Lung (tissue), 12 donors: Measurements from ENCODE around the gene FAM168A. TPM values are rescaled to one million over a fixed set of nuclear protein-coding genes. Genes with fewer than 3 reads are reported as not detected.

ENCODE experiments used
- ATAC-seq: fragments of 200-7000 bp; cut with Tn5 transposase; one replicate; pipeline ENCODE4 v1.9.1; 2020; ENCODE audit warnings: moderate number of reproducible peaks; ENCODE audit not compliant: insufficient read depth, low FRiP score
- DNase-seq, 3 donors: peaks; one replicate each; pipeline ENCODE4 v3.0.0-alpha.2; 2013 to 2017
- H3K27ac ChIP-seq, 2 donors: one replicate each; pipeline ENCODE4 v1.5.1; 2013; ENCODE audit warnings: mild to moderate bottlenecking in 2 of 2, moderate library complexity in 2 of 2, control low read depth in 1 of 2, inconsistent platforms in 1 of 2, low read depth in 1 of 2, low read length in 1 of 2
- H3K27me3 ChIP-seq, 3 donors: one replicate each; pipeline ENCODE4 v1.5.1; 2013; ENCODE audit warnings: low read length in 2 of 3; ENCODE audit not compliant: control insufficient read depth in 3 of 3, insufficient read depth in 3 of 3
- H3K36me3 ChIP-seq, 4 donors: one replicate each; pipeline ENCODE4 v1.5.1; 2013; ENCODE audit warnings: low read length in 4 of 4, mild to moderate bottlenecking in 1 of 4, moderate library complexity in 1 of 4; ENCODE audit not compliant: control insufficient read depth in 4 of 4, insufficient read depth in 4 of 4
- H3K4me1 ChIP-seq, 5 donors: one replicate each; pipeline ENCODE4 v1.5.1; 2013; ENCODE audit warnings: low read length in 5 of 5, mild to moderate bottlenecking in 2 of 5, moderate library complexity in 1 of 5; ENCODE audit not compliant: control insufficient read depth in 5 of 5, insufficient read depth in 5 of 5
- H3K4me3 ChIP-seq: one replicate; pipeline ENCODE4 v1.5.1; 2013; ENCODE audit warnings: mild to moderate bottlenecking, control low read depth, moderate library complexity
- H3K9ac ChIP-seq, 2 donors: one replicate each; pipeline ENCODE4 v1.5.1; 2013; ENCODE audit warnings: low read length in 2 of 2, control low read depth in 1 of 2; ENCODE audit not compliant: insufficient read depth in 1 of 2
- H3K9me3 ChIP-seq, 4 donors: one replicate each; pipeline ENCODE4 v1.5.1; 2013; ENCODE audit warnings: low read length in 3 of 4, mild to moderate bottlenecking in 1 of 4, moderate library complexity in 1 of 4; ENCODE audit not compliant: control insufficient read depth in 4 of 4, insufficient read depth in 3 of 4
- CTCF ChIP-seq: IDR thresholded peaks from 2 replicates; pipeline ENCODE4 v1.5.1; 2012; ENCODE audit warnings: mild to moderate bottlenecking; ENCODE audit errors: control extremely low read depth, extremely low read depth
- WGBS, 2 donors: extraction: QIAGEN DNeasy Blood & Tissue Kit; methylation state at CpG; one replicate each; pipeline ENCODE4 v1.1.7; 2013; 5-methylcytosine and 5-hydroxymethylcytosine counted together
- polyA plus RNA-seq, 2 donors: library from polyadenylated mRNA; stranded (reverse); fragments of 200-250 nt; gene quantifications; one replicate each; pipeline ENCODE4 v1.2.1, GENCODE V29; 2013
- total RNA-seq, 2 donors: library from RNA; depleted of rRNA in 1 of 2; stranded (reverse); fragments of >200 nt in 1 of 2; gene quantifications; one replicate each; pipeline ENCODE4 v1.2.1, GENCODE V29; 2014 to 2021
- donor health status: control.
- donor health status: control.
- donor health status: Bipolar disorder and iron deficiency.
- donor health status: healthy.
- donor health status: DM: yes; HTN: yes; CAD: no.

FAM168A gene
- total and polyA plus RNA-seq, 4 donors, result 6.7 to 25.5 (median 17.1) TPM

DNA sequence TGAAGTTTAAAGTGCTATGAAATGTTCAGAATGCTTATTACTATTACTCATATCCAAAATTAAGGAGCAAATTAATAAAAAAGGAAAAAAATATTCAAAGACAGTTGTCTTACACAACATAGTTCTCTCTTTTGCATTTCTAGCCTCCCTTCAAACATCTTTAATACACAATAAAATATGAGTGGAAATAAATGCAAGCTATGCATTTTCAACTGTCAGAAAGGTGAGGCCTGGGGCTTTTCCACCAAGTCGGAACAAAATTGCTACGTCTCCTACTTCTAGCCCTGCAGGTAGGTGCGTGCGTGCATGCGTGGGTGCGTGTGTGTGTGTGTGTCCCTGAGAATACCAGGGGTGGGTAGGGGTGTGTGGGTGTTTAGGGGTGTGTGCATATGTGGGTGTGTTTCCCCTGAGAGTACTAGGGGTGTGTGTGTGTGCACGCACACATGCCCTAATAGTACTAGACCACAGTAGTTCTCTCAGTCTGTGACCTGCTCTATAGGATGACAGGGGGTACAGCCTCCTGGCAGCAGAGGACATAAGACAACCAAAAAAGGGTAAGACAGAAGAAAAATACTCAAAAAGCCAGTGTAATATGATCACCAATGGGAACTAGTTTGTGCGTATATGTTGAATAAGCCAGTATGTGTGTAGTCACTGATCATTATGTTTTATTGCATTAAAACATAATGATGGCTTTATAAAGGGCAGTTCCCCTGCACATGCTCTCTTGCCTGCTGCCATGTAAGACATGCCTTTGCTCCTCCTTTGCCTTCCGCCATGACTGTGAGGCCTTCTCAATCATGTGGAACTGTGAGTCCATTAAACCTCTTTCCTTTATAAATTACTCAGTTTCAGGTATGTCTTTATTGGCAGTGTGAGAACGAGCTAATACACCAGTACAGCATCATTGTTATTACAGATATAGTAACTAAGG is 89.4 kb downstream of the FAM168A start:
- Histone ChIP-seq H3K36me3 (no peaks in the 10 kb centered on the region), H3K27ac (no peak overlapping the region), H3K9me3 (no peaks in the 10 kb centered on the region), H3K9ac (no peak overlapping the region), H3K4me1 (no peaks in the 10 kb centered on the region), H3K4me3 (no peak overlapping the region), H3K27me3 (no peaks in the 10 kb centered on the region)
- TF ChIP-seq CTCF, result no peak
- WGBS, 2 donors, result 97 to 99% methylated on average over 10 of the region's 10 CpGs
- no peak for ATAC-seq
- no peak for DNase-seq

DNA sequence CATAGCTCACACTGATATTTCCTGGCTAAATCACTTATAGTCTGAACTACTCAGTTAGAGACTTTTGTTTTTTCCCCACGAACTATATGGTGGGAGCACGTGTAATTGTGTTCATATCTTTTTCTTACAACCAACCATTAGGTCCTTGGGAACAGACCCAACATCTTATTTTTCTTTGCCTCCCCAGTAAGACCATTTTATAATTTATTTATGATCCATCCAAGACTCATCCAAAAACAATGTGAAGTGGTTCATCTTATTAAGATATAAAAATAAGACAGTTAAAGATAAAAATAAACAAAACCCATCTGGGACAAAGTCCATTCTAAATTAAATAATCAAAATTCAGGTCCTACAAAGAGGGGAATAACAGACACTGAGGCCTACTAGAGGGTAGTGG is 90.8 kb downstream of the FAM168A start:
- DNase-seq (no peak), ATAC-seq (no peak)
- H3K27me3 ChIP-seq, result no peaks in the 10 kb centered on the region
- H3K36me3 ChIP-seq, result no peaks in the 10 kb centered on the region
- H3K4me3 ChIP-seq, result no peak overlapping the region
- H3K9ac ChIP-seq, result no peak overlapping the region
- WGBS, 2 donors, result 72 to 87% methylated on average over 2 of the region's 2 CpGs
- no peak overlapping the region for H3K27ac ChIP-seq
- H3K9me3 ChIP-seq, result no peaks in the 10 kb centered on the region
- H3K4me1 ChIP-seq, result no peaks in the 10 kb centered on the region
- no peak for TF ChIP-seq CTCF

DNA sequence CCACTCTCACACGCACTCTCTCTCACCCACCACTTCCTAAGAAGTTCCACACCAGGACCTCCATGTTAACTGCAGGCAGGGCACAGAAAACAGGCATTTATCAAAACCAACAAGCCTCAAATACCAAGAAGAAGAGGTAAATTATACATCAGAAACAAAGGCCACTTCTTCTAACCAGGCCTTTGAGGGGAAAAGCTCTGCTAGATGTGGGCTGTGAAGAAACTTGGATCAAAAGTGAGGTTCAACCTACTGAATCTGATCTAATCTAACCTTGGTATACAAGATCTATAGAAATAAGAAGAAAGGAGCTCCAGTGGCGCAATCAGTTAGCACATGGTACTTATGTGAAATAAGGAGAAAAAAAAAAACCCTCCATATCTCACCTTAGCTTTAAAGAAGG is 91.9 kb downstream of the FAM168A start:
- no peaks in the 10 kb centered on the region for H3K27me3 ChIP-seq
- no peak overlapping the region for H3K4me3 ChIP-seq
- H3K36me3 ChIP-seq, result no peaks in the 10 kb centered on the region
- TF ChIP-seq CTCF, result no peak
- H3K9me3 ChIP-seq, result no peaks in the 10 kb centered on the region
- no peak overlapping the region for H3K9ac ChIP-seq
- DNase-seq, result peak in 1 of 3 donors; percentile 24
- no peak for ATAC-seq
- 94 to 95% methylated on average over 2 of the region's 2 CpGs for WGBS, 2 donors
- H3K27ac ChIP-seq, result no peak overlapping the region
- no peaks in the 10 kb centered on the region for H3K4me1 ChIP-seq

GRCh38 chr11:73498343-73498742 is 99.6 kb downstream of the FAM168A start:
- Histone ChIP-seq H3K4me1 (peaks cover 0 to 6% (median 0%) of the 10 kb centered on the region in 5 donors), H3K36me3 (no peaks in the 10 kb centered on the region), H3K9ac (no peak overlapping the region), H3K27ac (no peak overlapping the region), H3K4me3 (no peak overlapping the region), H3K9me3 (no peaks in the 10 kb centered on the region), H3K27me3 (no peaks in the 10 kb centered on the region)
- ATAC-seq, result no peak
- DNase-seq, result no peak
- WGBS, 2 donors, result 88 to 90% methylated on average over 6 of the region's 6 CpGs
- no peak for TF ChIP-seq CTCF
